ENCODE measurements around the gene RC3H2. TPM values are rescaled to one million over a fixed set of nuclear protein-coding genes. Genes with fewer than 3 reads are reported as not detected.

RC3H2 gene
- total RNA-seq, 3 donors from 2014 or later, result 32.0 to 56.3 (median 33.0) TPM

GRCh38 chr9:122822056-122822455 lies 83.1 kb downstream of the RC3H2 start:
- Histone ChIP-seq H3K4me3 (no peak overlapping the region), H3K4me1 (ENCODE audit: low read depth) (peaks cover 14% of the 10 kb centered on the region), H3K9me3 (no peaks in the 10 kb centered on the region), H3K36me3 (ENCODE audit: low read depth) (peaks cover 6% of the 10 kb centered on the region)
- TF ChIP-seq, protein P1, sequence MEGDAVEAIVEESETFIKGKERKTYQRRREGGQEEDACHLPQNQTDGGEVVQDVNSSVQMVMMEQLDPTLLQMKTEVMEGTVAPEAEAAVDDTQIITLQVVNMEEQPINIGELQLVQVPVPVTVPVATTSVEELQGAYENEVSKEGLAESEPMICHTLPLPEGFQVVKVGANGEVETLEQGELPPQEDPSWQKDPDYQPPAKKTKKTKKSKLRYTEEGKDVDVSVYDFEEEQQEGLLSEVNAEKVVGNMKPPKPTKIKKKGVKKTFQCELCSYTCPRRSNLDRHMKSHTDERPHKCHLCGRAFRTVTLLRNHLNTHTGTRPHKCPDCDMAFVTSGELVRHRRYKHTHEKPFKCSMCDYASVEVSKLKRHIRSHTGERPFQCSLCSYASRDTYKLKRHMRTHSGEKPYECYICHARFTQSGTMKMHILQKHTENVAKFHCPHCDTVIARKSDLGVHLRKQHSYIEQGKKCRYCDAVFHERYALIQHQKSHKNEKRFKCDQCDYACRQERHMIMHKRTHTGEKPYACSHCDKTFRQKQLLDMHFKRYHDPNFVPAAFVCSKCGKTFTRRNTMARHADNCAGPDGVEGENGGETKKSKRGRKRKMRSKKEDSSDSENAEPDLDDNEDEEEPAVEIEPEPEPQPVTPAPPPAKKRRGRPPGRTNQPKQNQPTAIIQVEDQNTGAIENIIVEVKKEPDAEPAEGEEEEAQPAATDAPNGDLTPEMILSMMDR (IDR thresholded peaks at IDR 0.05), result no peak
- ATAC-seq (no peak), DNase-seq (no peak)
- intact Hi-C loops (cut with DNase I, micrococcal nuclease), result no loop called here

GRCh38 chr9:122821278-122821943 lies 83.7 kb downstream of the RC3H2 start:
- intact Hi-C loops (cut with DNase I, micrococcal nuclease), result no loop called here
- TF ChIP-seq, protein P1 (IDR thresholded peaks at IDR 0.05), result no peak
- ATAC-seq, result peak; percentile 65
- H3K4me1 ChIP-seq (ENCODE audit: low read depth), result peaks cover 8% of the 10 kb centered on the region
- no peaks in the 10 kb centered on the region for H3K9me3 ChIP-seq
- peak in 1 of 3 donors; percentile 45 for DNase-seq
- H3K36me3 ChIP-seq (ENCODE audit: low read depth), result peaks cover 6% of the 10 kb centered on the region
- no peak overlapping the region for H3K4me3 ChIP-seq

DNA sequence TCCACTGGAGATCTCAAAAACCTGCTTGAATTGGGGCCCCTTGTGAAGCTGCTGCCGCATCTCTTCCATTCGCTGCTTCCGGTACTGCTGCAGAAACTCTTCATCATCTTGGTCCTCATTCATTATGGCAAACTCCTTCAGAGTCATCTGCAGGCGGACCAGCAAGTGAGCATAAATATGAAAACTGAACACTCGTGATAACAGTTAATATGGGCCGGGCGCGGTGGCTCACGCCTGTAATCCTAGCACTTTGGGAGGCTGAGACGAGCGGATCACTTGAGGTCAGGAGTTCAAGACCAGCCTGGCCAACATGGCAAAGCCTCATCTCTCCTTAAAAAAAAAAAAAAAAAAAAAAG lies 84.7 kb downstream of the RC3H2 start:
- Histone ChIP-seq H3K4me3 (no peak overlapping the region), H3K9me3 (no peaks in the 10 kb centered on the region), H3K4me1 (ENCODE audit: low read depth) (peaks cover 8% of the 10 kb centered on the region), H3K36me3 (ENCODE audit: low read depth) (peaks cover 6% of the 10 kb centered on the region)
- ATAC-seq (no peak), DNase-seq (no peak)
- TF ChIP-seq, protein P1 (IDR thresholded peaks at IDR 0.05), result no peak
- intact Hi-C loops (cut with DNase I, micrococcal nuclease), result no loop called here

- H3K36me3 ChIP-seq (ENCODE audit: low read depth), result peaks cover 6% of the 10 kb centered on the region
- no peaks in the 10 kb centered on the region for H3K9me3 ChIP-seq
- TF ChIP-seq, protein P1 (IDR thresholded peaks at IDR 0.05), result no peak
- intact Hi-C loops (cut with DNase I, micrococcal nuclease), result loop anchor here in 1 of 2 donors (10.0 kb wide), 1 partner anchor 695 kb away; no protein-coding TSS in a partner anchor
- ATAC-seq (no peak), DNase-seq (no peak)
- no peak overlapping the region for H3K4me3 ChIP-seq
- H3K4me1 ChIP-seq (ENCODE audit: low read depth), result peaks cover 8% of the 10 kb centered on the region
Observed at GRCh38 chr9:122819791-122820489, 85.2 kb downstream of the RC3H2 start.

DNA sequence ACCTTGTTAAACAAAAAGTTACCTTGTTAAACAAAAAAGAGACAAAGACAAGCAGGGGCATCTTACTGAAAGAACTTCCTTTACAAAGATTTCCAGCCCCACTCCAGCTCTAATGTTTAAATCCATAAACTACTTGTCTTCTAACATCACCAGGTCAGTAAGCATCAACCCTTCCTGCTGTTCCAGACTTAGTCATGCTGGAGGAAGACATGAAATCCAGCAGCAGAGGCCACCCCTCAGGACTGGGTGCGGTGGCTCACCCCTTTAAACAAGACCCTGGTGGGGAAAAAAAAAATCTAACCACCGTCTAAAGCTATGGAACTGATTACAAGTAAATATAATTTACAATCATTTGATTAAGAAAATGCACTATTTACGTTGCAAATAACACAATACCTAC lies 85.8 kb downstream of the RC3H2 start:
- DNase-seq (no peak), ATAC-seq (no peak)
- intact Hi-C loops (cut with DNase I, micrococcal nuclease), result loop anchor here in 1 of 2 donors (10.0 kb wide), 1 partner anchor 695 kb away; no protein-coding TSS in a partner anchor
- Histone ChIP-seq H3K9me3 (no peaks in the 10 kb centered on the region), H3K4me1 (ENCODE audit: low read depth) (peaks cover 8% of the 10 kb centered on the region), H3K4me3 (no peak overlapping the region), H3K36me3 (ENCODE audit: low read depth) (peaks cover 6% of the 10 kb centered on the region)
- TF ChIP-seq, protein P1 (IDR thresholded peaks at IDR 0.05), result no peak
